Measurements from ENCODE around the gene HOXA7. TPM values are rescaled to one million over a fixed set of nuclear protein-coding genes. Genes with fewer than 3 reads are reported as not detected.

HOXA7 gene
- polyA plus RNA-seq, 4 donors = 11.4 to 31.9 (median 27.3) TPM

DNA sequence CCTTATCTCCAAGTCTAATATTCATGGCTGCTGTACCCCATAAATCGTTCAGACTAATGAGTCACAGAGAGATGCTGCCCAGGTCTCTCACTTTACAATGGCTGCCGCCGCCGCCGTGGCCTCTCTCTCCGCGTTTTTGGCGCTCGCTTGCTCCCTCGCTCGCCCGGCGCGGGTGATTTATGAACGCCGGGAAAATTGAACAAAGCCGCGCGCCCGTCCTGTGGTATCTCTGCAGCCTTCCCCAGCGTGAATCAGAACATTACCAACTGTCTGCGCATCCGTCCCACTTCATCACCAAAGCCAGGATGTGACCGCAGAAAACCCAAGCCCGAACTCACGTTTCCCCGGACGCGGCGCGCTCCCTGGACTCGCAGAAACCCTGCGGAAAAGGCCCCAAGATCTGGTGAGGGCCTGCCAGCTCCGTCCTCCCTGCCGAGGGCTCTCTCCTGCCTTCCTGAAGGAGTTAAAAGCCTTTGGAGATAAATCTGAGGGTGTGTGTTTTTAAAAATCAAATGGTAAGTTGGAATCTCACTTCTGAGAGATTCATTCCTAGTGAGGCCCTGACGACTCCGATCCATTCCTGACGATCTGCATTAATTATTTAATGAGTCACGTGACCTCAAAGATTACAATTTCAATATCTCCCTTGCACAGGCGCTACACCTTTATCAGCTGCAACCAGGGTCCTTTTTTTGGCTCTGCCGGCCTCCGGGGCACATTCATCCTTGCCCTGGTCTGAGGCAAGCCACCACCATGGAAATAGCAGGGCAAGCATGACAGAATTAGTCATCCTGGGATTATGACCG, 32.2 kb downstream of the HOXA7 start:
- DNase-seq (ENCODE audit: low read depth in 4 of 4, low spot score in 3 of 4) = no peak

DNA sequence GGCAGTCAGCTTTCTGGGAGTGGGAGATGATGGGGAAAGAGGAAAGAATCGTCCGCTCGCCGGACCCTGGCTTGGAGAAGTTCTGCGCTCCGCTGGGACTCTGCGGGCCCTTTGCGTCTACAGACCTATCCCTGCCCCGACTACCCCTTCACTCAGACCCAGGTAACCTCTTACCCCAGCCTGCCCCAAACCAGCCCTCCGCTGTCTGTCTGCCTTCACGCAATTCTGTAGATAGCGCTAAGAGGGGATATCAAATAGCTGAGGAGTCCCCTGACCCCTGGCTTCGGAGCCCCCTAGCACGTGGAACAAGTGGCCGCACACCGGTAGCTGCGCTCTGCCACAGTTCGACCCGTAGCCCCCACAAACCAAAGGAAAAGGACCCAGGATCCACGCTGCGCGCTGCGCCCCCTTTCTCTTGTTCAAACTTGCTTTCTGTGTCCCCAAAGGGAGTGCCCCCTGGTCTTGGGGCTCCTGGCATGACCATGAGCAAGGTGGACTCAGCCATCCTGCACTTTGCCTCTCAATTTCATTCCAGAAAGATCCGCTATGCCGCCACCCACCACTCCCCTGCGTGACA, 32.9 kb downstream of the HOXA7 start:
- no peak for DNase-seq (ENCODE audit: low read depth in 4 of 4, low spot score in 3 of 4)

DNA sequence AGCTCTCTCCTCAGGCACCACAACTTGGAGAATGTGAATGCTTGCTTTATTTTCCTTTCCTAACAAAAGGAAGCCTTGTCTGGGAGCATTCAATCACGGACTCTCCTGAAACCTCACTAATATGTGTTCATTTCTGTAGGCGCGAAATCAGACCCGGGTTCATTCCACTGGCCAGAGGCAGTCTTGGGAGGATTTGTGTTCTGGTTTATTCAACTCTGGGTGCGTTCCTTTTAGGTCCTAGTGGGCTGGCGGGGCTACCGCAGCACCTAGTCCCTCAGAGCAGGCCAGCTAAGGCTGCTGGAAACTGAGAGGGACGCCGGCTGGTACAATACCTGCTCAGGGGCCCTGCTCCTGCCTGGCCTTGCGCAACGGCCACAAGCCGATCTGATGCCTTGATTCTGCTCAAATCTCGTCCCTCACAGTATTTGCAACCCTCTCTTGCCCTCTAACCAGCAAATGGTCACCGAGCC, 33.4 kb downstream of the HOXA7 start:
- no peak for DNase-seq (ENCODE audit: low read depth in 4 of 4, low spot score in 3 of 4)

DNA sequence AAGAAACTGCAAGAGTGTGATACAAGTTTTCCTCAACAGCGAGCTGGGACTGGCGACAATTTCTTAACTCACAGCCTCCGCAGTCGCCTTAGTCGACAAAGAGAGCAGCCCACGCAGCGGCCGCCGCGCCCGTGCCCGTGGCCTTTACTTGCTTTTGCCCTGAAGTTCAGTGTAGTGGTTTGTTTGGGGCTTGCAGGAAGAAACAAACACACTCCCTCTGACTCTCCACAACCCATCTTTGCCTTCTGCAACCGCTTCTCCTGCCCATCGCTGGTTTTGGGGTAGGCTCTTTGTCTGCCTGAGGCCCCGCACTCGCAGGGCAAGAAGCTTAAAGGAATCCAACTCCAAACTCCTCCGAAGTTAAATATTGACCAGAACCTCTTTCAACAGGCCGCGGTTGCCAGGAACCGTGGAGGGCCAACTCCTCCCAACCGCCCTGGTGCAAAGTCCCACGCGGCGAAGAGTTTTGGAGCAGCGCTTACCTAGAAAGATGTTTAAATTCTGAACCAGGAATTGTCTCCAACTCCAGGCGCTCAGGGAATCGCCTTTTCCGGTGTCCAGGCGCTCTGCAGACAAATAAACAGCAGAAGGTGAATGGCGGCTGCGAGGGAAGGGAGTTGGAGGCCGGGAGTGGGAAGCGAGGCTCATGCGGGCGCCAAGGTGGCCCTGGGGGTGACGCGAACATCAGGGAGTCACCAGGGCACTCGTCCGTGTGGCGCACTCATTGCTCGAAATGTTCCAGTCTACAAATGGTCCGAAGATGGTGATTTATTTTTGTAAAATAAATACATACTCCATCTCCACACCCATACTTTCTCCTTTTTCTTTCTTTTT, 34.2 kb downstream of the HOXA7 start:
- DNase-seq (ENCODE audit: low read depth in 4 of 4, low spot score in 3 of 4) = no peak

DNA sequence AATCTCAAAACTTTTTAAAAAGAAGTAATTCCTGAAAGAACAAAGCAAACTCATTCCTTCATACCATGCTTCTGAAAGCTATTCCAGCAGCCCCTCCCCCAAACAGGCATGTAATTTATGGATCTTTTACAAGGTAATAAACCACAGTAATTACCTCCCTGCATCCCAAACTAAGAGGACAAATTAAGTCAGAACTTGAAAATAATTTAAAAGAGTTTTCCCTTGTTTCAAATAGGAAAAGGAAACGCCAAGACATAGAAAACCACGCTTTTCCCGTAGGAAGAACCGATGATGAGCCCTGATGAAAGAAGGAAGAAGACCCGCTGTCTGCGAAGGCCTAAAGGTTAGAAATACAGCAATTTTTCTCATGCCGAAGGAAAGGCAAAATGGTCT, 34.8 kb downstream of the HOXA7 start:
- DNase-seq (ENCODE audit: low read depth in 4 of 4, low spot score in 3 of 4) = no peak

DNA sequence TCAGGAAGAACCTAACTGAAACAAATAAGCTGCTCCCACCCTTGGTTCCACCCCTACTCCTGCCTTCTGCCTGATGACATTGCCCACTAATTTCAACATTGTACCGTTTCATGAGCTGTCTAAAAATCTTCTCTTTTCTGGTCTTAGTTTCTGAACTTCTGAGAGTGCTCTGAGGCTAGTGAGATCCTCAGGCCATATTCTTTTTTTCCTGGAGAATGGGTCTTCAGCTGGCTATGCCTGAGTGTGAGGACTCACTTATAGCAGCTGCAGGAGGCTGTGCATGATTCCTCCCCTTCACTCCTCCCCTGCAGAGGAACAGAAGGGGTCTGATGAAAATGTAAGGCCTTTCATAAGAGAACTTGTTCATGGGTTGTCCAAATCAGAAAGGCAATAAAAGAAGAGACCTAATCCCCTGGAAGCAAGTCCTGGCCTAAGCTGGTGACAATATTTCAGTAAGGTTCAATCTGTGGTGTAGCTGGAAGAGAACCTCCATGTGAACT, 37.0 kb downstream of the HOXA7 start:
- DNase-seq (ENCODE audit: low read depth in 4 of 4, low spot score in 3 of 4) = no peak

DNA sequence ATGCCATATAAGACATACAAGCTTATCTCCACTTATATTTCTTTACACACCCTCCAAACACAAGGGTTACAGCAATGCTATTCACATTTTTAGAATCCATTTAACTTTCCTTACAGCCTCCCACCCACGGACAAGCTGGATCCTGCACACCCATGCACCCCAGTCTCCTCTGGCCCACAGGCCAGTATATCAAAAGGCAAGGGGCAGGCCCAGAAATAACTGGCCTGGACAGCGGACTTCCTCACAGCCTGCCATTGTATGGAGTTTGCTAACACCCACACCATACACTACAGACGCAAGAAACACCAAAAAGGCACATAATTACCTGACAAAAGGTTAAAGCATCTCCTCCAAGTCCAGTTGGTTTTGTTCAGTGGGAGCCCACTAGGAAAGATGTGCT, 37.9 kb downstream of the HOXA7 start:
- DNase-seq (ENCODE audit: low read depth in 4 of 4, low spot score in 3 of 4) = no peak

DNA sequence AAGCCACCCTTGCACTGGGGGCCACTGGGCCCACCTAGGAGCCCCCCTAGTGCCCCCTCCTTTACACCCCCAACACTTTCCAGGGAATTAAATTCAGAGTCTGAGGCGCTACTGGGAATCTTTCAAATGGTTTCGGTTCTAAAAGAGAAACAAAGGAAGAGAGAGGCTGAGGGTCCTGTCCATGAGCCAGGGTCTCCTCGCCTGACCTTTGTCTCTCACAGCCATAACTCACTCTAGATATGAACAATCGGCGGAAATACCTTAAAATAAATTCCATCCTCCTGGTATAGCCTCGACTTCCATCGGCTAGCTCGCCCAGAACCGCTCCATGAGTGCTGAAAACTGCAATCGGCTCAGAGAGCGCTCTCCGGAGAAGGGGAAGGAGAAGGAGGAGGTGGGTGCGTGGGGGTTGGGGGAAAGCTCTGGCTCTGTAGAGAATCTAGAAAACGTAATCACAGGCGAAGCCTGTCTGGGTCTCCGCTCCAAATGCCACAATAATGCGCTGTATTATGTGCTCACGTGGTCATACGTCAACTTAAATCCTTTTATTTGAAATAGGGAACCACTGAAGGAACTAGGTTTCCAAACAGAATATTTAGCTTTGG, 38.5 kb downstream of the HOXA7 start:
- DNase-seq (ENCODE audit: low read depth in 4 of 4, low spot score in 3 of 4) = no peak

DNA sequence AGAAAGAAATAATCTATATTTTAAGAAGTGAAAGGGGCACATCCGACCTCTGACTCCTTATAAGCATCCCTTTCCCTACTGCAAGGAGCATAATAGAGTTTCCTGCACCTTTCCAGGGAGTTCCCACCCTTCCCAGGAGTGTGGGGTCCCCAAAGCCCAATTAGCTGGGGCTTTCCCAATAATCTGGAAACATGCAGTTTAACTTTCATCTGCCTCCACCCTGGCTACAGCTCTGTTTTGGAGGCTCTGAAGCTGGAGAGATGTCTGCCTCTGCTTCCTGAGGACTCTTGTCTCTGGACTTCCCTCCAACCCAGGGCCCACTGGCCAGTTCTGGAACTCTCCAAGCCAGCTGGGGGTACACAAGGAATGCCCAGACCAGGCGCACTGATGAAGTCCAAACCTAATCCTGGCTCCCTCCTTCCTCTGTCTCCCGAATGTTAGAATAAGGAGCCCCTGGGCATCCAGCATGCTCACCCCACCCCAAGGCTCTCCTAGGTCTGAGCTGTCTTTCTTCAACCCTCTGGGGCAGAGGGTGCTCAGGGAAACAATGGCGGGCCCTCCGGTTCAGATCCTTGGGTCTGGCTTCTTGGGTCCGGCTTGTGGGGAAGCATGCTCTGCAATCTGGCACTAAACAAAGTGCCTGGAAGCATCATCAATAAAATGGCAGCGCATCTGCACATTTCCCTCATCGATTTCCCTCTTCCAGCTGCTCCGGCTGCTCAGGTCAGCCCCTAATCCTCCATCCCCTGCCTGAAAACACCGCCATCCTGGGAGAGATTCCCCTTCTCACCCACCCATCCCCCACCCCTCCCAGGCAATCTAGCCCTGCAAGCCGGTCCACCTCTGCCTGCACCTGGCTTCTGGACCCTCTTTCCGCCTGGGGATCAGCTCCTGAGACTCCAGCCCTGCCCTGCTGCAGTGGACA, 39.3 kb downstream of the HOXA7 start:
- no peak for DNase-seq (ENCODE audit: low read depth in 4 of 4, low spot score in 3 of 4)

DNA sequence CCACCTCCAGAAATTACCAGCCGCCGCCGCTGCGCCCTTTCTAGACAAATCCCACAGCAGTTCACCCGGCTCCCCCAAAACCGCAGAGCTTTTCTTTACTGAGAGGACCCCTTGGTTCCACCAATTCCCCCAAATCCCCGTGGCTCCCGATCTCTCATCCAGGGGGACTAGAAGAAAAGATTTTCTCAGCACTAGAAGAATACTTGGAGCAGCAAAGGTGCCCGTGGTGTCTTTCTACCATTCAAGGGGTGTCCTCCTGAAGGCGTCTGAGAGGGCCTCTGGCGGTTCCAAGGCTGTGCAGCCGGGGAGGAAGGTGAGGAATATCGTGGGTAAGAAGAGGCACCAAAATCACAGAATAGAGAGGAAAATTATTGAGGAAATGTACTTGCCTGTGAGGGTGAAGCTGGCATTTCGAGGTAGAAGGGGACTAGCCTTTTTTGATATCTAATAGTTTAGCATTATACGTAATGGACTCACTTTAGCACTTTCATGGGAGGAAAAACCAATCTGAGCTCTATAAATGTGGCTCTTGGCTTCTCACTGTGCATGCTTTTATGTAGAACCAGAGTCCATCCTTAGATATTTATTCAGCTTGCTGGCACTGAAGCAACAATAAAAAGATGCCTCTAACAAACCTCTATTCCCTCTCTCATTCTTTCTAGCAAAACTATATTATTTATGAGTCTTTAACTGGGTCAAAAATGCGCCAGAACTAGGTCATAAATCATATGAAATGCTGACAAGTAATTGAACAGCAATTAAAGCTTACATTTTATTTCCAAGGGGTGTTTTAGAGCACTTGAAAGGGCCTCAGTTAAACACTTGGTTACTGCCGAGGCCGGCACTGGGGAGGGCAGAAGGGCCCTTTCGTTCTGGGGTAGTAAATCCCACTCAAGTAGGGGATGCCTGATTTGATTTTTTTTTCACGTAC, 40.2 kb downstream of the HOXA7 start:
- DNase-seq (ENCODE audit: low read depth in 4 of 4, low spot score in 3 of 4) = no peak

DNA sequence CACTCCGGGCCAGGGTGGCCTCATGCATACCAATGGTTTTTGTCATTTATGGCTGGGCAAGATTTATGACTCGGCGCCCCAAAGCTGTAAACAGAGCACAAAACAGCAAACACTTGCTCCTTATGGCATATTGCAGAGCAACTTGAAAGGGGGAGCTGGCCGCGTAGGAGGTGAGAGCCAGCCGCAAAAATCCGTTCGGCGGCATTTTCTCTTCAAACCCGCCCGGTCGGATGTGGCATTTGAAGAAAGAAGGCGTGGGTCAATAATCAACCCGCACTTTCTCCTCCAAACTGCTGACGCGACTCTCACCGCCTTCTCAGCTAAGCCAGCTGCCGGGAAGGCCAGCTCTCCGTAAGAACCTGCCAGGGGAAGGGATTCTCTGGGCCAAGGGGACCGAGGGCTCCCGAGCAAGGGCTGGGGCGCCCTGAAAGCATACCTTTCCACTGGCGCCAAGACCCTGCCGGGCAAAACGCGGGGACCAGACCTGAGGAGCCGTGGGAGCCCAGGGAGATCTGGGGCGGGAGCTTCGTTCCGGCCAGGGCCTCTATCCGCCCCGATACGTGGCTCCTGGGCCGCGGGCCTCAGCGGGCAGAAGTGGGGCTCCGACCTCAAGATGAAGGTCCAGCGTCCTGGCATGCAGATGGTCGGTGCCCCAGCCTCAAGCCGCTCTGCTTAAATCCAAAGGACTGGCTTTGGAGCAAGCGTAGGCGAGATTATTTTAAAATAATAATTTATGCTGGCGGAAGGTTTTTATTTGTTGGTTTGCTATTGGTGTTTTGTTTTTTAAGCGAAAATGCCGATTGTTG, 41.1 kb downstream of the HOXA7 start:
- DNase-seq (ENCODE audit: low read depth in 4 of 4, low spot score in 3 of 4) = no peak

DNA sequence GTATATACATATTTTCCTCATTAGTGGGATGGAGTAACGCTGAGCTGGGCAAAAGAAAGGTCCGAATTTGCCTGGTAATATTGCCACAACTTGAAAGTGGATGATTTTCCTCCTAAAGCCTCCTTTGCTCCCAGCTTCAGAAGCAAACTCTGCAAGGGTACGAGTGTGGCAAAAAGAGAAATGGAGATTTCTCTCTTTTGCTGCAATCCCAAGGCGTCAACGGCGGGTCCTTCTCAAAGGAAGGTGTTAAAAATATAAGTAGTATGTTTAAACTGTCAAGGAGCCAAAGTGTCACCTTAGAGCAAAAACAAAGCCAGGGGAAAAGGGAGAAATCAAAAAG, 41.6 kb downstream of the HOXA7 start:
- no peak for DNase-seq (ENCODE audit: low read depth in 4 of 4, low spot score in 3 of 4)

DNA sequence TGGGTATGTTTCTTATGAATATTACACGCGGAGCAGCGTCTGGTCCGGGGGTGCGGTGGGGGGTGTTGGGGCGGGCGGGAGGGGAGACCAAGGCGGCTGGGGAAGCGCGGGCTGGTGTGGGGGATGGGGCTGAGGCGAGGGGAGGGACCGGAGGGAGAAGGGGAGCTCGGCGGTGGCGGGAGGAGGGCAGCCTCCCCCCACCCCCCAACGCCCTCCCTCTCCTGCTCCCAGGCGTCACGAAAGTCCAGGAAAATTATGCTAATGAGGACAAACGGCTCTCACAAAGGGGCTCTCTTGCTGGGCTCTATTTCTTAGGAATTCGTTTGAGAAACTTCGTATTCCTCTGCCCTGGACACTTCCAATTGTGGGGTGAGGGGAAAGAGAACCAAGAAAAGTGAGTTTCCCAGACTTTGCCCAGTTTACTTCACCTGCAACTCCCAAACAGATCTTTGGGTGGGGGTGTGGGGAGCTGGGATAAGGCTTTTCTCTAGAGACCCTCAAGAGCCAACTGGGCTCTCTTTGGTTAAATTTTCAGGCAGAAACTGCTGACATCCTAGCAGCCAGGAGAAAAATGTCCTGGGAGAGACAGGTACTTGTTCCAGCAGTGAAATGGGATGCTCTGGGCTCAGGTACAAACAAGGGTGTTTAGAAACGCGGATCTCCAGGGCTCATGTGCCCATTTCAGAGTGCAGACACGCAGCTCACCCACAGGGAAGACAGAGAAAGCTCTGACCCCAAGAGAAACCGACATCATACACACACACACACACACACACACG, 42.3 kb downstream of the HOXA7 start:
- no peak for DNase-seq (ENCODE audit: low read depth in 4 of 4, low spot score in 3 of 4)

DNA sequence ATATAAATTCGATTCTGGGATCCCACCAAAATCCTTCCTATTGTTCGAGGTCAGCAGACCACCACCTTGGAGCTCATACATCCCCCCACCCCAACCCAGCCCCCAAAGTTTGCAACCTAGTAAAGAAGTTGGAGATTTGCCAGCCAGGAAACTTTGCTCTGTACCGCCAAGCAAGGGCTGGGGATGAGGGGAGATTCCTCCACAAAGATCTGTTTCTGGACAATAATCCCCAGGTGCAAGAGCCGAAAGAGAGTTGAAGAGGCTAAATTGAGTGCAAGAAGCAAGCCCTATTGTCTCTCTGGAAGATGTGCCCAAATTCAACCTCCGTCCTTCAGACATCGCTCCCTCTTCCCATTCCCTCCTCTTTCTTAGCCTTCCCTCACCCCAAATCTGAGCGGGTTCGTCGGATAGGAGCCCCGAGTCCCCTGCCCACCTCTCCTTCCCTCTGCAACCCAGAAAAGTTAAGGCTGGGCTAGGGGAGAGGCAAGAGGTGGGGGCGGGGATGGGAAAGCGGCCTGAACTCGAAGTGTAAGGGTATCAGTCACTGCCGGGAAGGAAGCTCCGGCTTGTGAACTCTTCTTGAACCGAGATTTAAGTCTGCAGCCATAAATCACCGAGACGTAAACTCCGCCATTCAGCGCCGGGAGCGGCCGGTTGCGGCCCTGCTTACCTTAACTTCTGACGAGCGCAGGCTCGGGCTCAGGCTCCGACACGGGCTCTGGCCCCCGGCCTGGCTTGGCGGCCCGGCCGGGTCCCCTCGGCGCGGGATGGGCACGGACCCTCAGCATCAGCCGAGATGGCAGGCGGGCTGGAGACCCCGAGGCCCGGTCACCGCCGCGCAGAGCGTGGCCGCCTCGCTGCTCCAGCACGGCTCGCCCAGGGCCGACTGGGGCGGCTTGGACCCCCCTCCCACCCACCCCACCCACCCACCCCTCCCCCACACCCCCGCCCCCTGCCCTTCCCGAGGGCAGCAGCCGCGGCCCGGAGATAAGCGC, 43.2 kb downstream of the HOXA7 start:
- DNase-seq (ENCODE audit: low read depth in 4 of 4, low spot score in 3 of 4) = peak in 1 of 4 donors; percentile 92

DNA sequence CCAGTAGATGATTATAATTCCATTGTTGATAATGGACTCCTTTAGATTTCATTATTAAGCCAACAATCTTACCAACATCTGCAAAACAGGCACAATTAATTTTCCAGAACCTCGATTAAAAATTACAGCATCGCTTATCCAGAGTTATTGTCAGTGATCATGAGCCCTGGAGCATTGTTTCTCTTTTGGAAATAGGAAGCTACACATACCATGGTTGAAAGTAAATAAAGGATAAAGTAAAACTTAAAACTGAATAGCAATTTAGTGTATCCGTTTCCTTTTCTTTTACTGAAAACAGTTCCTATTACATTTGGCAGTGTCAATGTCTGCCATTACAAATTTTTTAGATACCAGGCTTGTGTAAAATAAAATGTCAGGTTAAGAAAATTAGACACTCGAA, 44.1 kb downstream of the HOXA7 start:
- DNase-seq (ENCODE audit: low read depth in 4 of 4, low spot score in 3 of 4) = no peak

DNA sequence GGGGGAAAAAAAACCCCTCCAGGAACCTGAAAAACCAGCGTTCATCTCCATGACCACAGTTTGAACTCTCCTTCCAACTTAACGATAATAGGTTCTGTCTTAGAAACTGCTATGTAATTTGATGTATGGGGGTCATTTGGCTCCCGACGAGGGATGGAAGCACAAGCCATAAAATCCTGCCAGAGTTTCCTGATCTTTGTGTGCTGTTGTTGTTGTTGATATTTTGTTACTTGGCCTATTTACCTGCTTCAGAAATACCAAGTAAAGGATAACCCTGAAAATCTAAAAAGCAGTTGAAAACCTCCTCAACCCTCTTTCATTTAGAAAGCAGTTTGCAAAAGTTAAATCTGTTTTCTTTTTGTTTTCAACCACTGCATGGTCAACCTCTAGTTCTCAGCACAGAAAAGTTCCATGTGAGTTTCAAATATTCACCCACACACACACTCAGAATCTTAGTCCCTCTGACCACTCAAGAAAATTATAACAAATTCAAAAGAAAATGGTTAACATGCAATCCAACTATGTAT, 44.7 kb downstream of the HOXA7 start:
- DNase-seq (ENCODE audit: low read depth in 4 of 4, low spot score in 3 of 4) = no peak
